ENCODE measurements around the gene EHF. TPM values are rescaled to one million over a fixed set of nuclear protein-coding genes. Genes with fewer than 3 reads are reported as not detected.
A peak's percentile ranks its signal among the peaks of the same experiment; 100 is the strongest.

Gene EHF
- total and polyA plus RNA-seq, 9 of the 15 experiments (the other 6 are each of a cell fraction or from before 2014, with no cell fraction given): 0.04 to 0.54 (median 0.37) TPM

DNA sequence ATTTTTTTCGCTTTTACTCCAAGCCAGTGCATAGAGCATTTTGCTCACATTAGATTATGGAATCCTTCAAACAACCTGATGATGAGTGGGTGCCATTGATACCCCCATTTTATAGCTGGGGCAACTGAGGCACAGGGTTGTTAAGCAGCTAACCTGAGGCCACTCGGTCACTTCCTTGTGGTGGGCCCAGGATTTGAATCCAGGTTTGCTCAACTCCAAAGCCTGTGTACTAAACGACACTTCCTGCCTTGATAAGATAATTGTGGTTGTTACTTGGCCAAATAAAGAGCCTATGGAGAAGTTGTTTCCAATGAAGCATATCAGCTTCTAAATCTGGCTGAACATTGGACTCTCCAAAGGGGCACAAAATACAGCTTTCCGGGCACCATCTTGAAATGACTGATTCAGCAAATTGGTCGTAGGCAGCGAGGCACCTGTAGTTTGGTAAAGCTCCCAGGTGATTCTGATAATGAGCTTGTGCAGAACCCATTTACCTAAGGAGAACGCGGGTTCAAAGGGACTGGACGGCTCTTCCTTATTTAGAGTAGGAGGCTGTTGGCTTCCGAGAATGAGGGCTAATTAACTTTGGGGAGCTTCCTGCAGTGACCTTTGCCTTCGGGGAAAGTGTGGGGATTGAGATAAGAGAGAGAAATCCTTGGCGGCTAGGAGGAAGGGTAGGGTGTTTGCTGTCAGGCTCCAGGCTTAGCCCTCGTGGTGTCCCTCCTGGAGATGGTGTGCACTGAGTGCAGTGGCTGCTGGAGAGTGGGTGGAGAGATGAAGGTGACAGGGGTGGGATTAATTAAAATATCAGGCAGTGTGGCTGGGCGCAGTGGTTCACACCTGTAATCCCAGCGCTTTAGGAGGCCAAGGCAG, 17.5 kb upstream of the EHF start (continued):
- TF ChIP-seq ETS1 (conservative IDR thresholded peaks at IDR 0.05; ENCODE audit: control insufficient read depth, low read depth, low read length): no peak; the same call in 1 of the 2 replicates
- TF ChIP-seq, protein P1, sequence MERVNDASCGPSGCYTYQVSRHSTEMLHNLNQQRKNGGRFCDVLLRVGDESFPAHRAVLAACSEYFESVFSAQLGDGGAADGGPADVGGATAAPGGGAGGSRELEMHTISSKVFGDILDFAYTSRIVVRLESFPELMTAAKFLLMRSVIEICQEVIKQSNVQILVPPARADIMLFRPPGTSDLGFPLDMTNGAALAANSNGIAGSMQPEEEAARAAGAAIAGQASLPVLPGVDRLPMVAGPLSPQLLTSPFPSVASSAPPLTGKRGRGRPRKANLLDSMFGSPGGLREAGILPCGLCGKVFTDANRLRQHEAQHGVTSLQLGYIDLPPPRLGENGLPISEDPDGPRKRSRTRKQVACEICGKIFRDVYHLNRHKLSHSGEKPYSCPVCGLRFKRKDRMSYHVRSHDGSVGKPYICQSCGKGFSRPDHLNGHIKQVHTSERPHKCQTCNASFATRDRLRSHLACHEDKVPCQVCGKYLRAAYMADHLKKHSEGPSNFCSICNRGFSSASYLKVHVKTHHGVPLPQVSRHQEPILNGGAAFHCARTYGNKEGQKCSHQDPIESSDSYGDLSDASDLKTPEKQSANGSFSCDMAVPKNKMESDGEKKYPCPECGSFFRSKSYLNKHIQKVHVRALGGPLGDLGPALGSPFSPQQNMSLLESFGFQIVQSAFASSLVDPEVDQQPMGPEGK (CRISPR knock-in tag; IDR thresholded peaks at IDR 0.05; ENCODE audit: borderline replicate concordance): no peak
- TF ChIP-seq NCOR1 (IDR thresholded peaks at IDR 0.05): peak; percentile 95
- TF ChIP-seq ZBTB49 (CRISPR knock-in tag; IDR thresholded peaks at IDR 0.05; ENCODE audit: borderline replicate concordance): no peak
- peak; percentile 32; the same call in 1 of the 2 replicates for TF ChIP-seq CREB1 (IDR thresholded peaks at IDR 0.05)
- TF ChIP-seq CREB1 (CRISPR knock-in tag; IDR thresholded peaks at IDR 0.05): 0 out of 2 replicates have a peak, but pooled peaks have one; percentile 13
- TF ChIP-seq JUN (IDR thresholded peaks at IDR 0.05; ENCODE audit: borderline replicate concordance, low read depth, low read length): peak; percentile 47; the same call in 1 of the 2 replicates
- no peak for TF ChIP-seq JUN (CRISPR knock-in tag; IDR thresholded peaks at IDR 0.05; ENCODE audit: borderline replicate concordance)
- TF ChIP-seq, protein P2, sequence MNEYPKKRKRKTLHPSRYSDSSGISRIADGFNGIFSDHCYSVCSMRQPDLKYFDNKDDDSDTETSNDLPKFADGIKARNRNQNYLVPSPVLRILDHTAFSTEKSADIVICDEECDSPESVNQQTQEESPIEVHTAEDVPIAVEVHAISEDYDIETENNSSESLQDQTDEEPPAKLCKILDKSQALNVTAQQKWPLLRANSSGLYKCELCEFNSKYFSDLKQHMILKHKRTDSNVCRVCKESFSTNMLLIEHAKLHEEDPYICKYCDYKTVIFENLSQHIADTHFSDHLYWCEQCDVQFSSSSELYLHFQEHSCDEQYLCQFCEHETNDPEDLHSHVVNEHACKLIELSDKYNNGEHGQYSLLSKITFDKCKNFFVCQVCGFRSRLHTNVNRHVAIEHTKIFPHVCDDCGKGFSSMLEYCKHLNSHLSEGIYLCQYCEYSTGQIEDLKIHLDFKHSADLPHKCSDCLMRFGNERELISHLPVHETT (CRISPR knock-in tag; conservative IDR thresholded peaks at IDR 0.05 in 1 of 2, IDR thresholded peaks at IDR 0.05 in 1 of 2): peak in 1 of 2 experiments; percentile 45; a peak in 1 of 4 replicates
- 0 out of 2 replicates have a peak, but pooled peaks have one; percentile 55 for TF ChIP-seq GTF2A2 (tag; IDR thresholded peaks at IDR 0.05)
- no peak for TF ChIP-seq SIRT6 (IDR thresholded peaks at IDR 0.05; ENCODE audit: low read depth, low read length)
- peak; percentile 72; the same call in 1 of the 2 replicates for TF ChIP-seq MITF (IDR thresholded peaks at IDR 0.05)
- TF ChIP-seq KLF10 (CRISPR knock-in tag; IDR thresholded peaks at IDR 0.05): no peak
- no peak for TF ChIP-seq ZNF780A (CRISPR knock-in tag; IDR thresholded peaks at IDR 0.05)
- 0 out of 2 replicates have a peak, but pooled peaks have one; percentile 30 for TF ChIP-seq NCOA6 (IDR thresholded peaks at IDR 0.05)
- TF ChIP-seq PHF20 (IDR thresholded peaks at IDR 0.05; ENCODE audit: partially characterized antibody): peak; percentile 44
- peak; percentile 34; the same call in 1 of the 2 replicates for TF ChIP-seq GABPB1 (CRISPR knock-in tag; IDR thresholded peaks at IDR 0.05)
- no peak for TF ChIP-seq STAG1 (CRISPR knock-in tag; IDR thresholded peaks at IDR 0.05; ENCODE audit: borderline replicate concordance)

All from K562 (cell line).